NCI-H1092 treated with DMSO at 0.1 percent for 48 hours (cell line): ENCODE data around the gene NEAT1.
"Not testable (repeated sequence)": the region's sequence is repeated elsewhere in the genome, so short reads cannot be mapped to it uniquely, and the experiment has no call there.

Experiments used
- DNase-seq: peaks from one replicate; lab custom pipeline; 2025; lab: John Stamatoyannopoulos, UW

NEAT1 gene

GRCh38 chr11:65452806-65453490 is 30.4 kb downstream of the NEAT1 start:
- no peak for DNase-seq

GRCh38 chr11:65454311-65454695 is 31.7 kb downstream of the NEAT1 start:
- no peak for DNase-seq

GRCh38 chr11:65454696-65455456 is 32.3 kb downstream of the NEAT1 start:
- peak; percentile 91 for DNase-seq

GRCh38 chr11:65456418-65456817 is 33.8 kb downstream of the NEAT1 start:
- DNase-seq: no peak

- no peak for DNase-seq
These were observed 37.0 kb downstream of the NEAT1 start for GRCh38 chr11:65459552-65459951.

GRCh38 chr11:65465471-65465870 is 42.9 kb downstream of the NEAT1 start:
- not testable (repeated sequence) for DNase-seq

GRCh38 chr11:65467306-65467705 is 44.7 kb downstream of the NEAT1 start:
- DNase-seq: not testable (repeated sequence)

- peak; percentile 60 for DNase-seq
These were observed 46.3 kb downstream of the NEAT1 start for GRCh38 chr11:65468874-65469333.

GRCh38 chr11:65470433-65471049 is 47.9 kb downstream of the NEAT1 start:
- DNase-seq: no peak

- DNase-seq: peak; percentile 43
These were observed 48.9 kb downstream of the NEAT1 start for GRCh38 chr11:65471447-65471891.

GRCh38 chr11:65472588-65473277 is 50.1 kb downstream of the NEAT1 start:
- not testable (repeated sequence) for DNase-seq

GRCh38 chr11:65473278-65473860 is 50.8 kb downstream of the NEAT1 start:
- DNase-seq: no peak

- DNase-seq: no peak
These were observed 52.3 kb downstream of the NEAT1 start for GRCh38 chr11:65474864-65475263.

GRCh38 chr11:65476632-65477148 is 54.1 kb downstream of the NEAT1 start:
- no peak for DNase-seq

- DNase-seq: peak; percentile 95
These were observed 54.8 kb downstream of the NEAT1 start for GRCh38 chr11:65477149-65477965.

- no peak for DNase-seq
These were observed 56.0 kb downstream of the NEAT1 start for GRCh38 chr11:65478388-65479183.

GRCh38 chr11:65479184-65480145 is 56.9 kb downstream of the NEAT1 start:
- DNase-seq: peak; percentile 81

GRCh38 chr11:65482306-65482850 is 59.8 kb downstream of the NEAT1 start:
- no peak for DNase-seq

- DNase-seq: no peak
These were observed 63.3 kb downstream of the NEAT1 start for GRCh38 chr11:65485920-65486219.
